ENCODE results near the gene PTPRT.

Gene PTPRT

GRCh38 chr20:42864116-42864515 lies 325.6 kb downstream of the PTPRT start:
- H3K27ac ChIP-seq, result no peak overlapping the region
- TF ChIP-seq, protein P1, sequence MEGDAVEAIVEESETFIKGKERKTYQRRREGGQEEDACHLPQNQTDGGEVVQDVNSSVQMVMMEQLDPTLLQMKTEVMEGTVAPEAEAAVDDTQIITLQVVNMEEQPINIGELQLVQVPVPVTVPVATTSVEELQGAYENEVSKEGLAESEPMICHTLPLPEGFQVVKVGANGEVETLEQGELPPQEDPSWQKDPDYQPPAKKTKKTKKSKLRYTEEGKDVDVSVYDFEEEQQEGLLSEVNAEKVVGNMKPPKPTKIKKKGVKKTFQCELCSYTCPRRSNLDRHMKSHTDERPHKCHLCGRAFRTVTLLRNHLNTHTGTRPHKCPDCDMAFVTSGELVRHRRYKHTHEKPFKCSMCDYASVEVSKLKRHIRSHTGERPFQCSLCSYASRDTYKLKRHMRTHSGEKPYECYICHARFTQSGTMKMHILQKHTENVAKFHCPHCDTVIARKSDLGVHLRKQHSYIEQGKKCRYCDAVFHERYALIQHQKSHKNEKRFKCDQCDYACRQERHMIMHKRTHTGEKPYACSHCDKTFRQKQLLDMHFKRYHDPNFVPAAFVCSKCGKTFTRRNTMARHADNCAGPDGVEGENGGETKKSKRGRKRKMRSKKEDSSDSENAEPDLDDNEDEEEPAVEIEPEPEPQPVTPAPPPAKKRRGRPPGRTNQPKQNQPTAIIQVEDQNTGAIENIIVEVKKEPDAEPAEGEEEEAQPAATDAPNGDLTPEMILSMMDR (IDR thresholded peaks at IDR 0.05), result no peak
- H3K9me3 ChIP-seq, result no peaks in the 10 kb centered on the region
- H3K4me3 ChIP-seq, result no peak overlapping the region
- intact Hi-C loops (cut with DNase I; ENCODE audit: low total_unique reads), result no loop called here
- H3K36me3 ChIP-seq, result no peaks in the 10 kb centered on the region
- H3K4me1 ChIP-seq, result no peaks in the 10 kb centered on the region
- no peak for DNase-seq
- no peaks in the 10 kb centered on the region for H3K27me3 ChIP-seq

- Histone ChIP-seq H3K27ac (no peak overlapping the region), H3K9me3 (no peaks in the 10 kb centered on the region), H3K27me3 (no peaks in the 10 kb centered on the region), H3K36me3 (no peaks in the 10 kb centered on the region), H3K4me1 (no peaks in the 10 kb centered on the region), H3K4me3 (no peak overlapping the region)
- no peak for DNase-seq
- TF ChIP-seq, protein P1 (IDR thresholded peaks at IDR 0.05), result no peak
- intact Hi-C loops (cut with DNase I; ENCODE audit: low total_unique reads), result no loop called here
Measured at GRCh38 chr20:42862446-42862845, 327.3 kb downstream of the PTPRT start.

- TF ChIP-seq, protein P1 (IDR thresholded peaks at IDR 0.05), result no peak
- Histone ChIP-seq H3K36me3 (no peaks in the 10 kb centered on the region), H3K9me3 (no peaks in the 10 kb centered on the region), H3K4me3 (no peak overlapping the region), H3K27ac (no peak overlapping the region), H3K27me3 (no peaks in the 10 kb centered on the region), H3K4me1 (no peaks in the 10 kb centered on the region)
- DNase-seq, result no peak
- intact Hi-C loops (cut with DNase I; ENCODE audit: low total_unique reads), result loop anchor here (5.0 kb wide), 1 partner anchor 1870 kb away; no protein-coding TSS in a partner anchor
Measured at GRCh38 chr20:42857446-42857845, 332.3 kb downstream of the PTPRT start.

- TF ChIP-seq, protein P1 (IDR thresholded peaks at IDR 0.05), result no peak
- no peak for DNase-seq
Measured at GRCh38 chr20:42855896-42856295, 333.8 kb downstream of the PTPRT start.

GRCh38 chr20:42852691-42853090 lies 337.0 kb downstream of the PTPRT start:
- Histone ChIP-seq H3K27ac (no peak overlapping the region), H3K4me3 (no peak overlapping the region), H3K36me3 (no peaks in the 10 kb centered on the region), H3K4me1 (no peaks in the 10 kb centered on the region), H3K9me3 (no peaks in the 10 kb centered on the region), H3K27me3 (no peaks in the 10 kb centered on the region)
- intact Hi-C loops (cut with DNase I; ENCODE audit: low total_unique reads), result no loop called here
- TF ChIP-seq, protein P1 (IDR thresholded peaks at IDR 0.05), result no peak
- DNase-seq, result no peak

More at GRCh38 chr20:42855896-42856295, 333.8 kb downstream of the PTPRT start:
- Histone ChIP-seq H3K4me3 (no peak overlapping the region), H3K9me3 (no peaks in the 10 kb centered on the region), H3K27ac (no peak overlapping the region), H3K4me1 (no peaks in the 10 kb centered on the region), H3K27me3 (no peaks in the 10 kb centered on the region), H3K36me3 (no peaks in the 10 kb centered on the region)
- intact Hi-C loops (cut with DNase I; ENCODE audit: low total_unique reads), result loop anchor here (5.0 kb wide), 1 partner anchor 1869 kb away; no protein-coding TSS in a partner anchor
